Thyroid gland (tissue), 4 donors: ENCODE results near the gene KDM4B.

Source experiments
- POLR2A ChIP-seq, 2 donors: fragments of 450-650 bp; IDR thresholded peaks; one replicate each; pipeline ENCODE4 v1.6.1; 2017; ENCODE audit warnings: antibody characterized with exemption in 2 of 2, mild to moderate bottlenecking in 2 of 2, moderate library complexity in 1 of 2
- TF ChIP-seq, protein P1 (sequence below), 6 experiments: fragments of 200-600 bp in 3 of 6; fragments of 450-650 bp in 3 of 6; sonication (generic) in 3 of 6; IDR thresholded peaks; one replicate each; pipeline ENCODE4 v1.5.1; 2016 to 2019; ENCODE audit warnings: antibody characterized with exemption in 6 of 6, mild to moderate bottlenecking in 2 of 6, inconsistent platforms in 1 of 6, moderate library complexity in 1 of 6

DNA sequence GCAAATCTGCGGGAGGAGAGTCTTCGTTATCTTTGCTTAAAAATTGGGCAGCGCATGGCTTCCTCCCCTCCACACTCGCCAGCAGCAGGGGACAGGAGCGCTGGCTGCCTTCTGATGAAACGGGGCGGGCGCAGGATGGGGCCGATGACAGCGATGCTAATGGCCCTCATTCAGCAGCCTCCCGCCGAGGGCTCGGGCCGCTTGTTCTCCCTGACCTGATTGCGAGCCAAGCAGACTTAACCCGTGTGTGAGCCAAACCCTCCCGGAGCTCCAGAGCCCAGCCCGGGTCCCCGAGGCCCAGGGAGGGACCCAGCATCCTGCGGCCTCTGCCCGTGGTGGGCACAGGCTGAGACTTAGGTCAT, 90.3 kb downstream of the KDM4B start:
- TF ChIP-seq, protein P1, sequence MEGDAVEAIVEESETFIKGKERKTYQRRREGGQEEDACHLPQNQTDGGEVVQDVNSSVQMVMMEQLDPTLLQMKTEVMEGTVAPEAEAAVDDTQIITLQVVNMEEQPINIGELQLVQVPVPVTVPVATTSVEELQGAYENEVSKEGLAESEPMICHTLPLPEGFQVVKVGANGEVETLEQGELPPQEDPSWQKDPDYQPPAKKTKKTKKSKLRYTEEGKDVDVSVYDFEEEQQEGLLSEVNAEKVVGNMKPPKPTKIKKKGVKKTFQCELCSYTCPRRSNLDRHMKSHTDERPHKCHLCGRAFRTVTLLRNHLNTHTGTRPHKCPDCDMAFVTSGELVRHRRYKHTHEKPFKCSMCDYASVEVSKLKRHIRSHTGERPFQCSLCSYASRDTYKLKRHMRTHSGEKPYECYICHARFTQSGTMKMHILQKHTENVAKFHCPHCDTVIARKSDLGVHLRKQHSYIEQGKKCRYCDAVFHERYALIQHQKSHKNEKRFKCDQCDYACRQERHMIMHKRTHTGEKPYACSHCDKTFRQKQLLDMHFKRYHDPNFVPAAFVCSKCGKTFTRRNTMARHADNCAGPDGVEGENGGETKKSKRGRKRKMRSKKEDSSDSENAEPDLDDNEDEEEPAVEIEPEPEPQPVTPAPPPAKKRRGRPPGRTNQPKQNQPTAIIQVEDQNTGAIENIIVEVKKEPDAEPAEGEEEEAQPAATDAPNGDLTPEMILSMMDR (IDR thresholded peaks at IDR 0.05): no peak
- TF ChIP-seq POLR2A (IDR thresholded peaks at IDR 0.05): no peak
